PC-9 (cell line): ENCODE measurements around the gene TMEM208. TPM values are rescaled to one million over a fixed set of nuclear protein-coding genes. Genes with fewer than 3 reads are reported as not detected.

ENCODE experiments used
- BruUV-seq: library from RNA; stranded (reverse); fragments of 400-500 nt; replicated peaks from 2 replicates; lab custom pipeline; 2021; lab: Mats Ljungman, UMichigan
- CTCF ChIA-PET: fragments of 300-600 bp; sonication (Branson Sonifier 250); formaldehyde crosslinking; loops from one replicate; lab custom pipeline; 2022; ENCODE audit warnings: antibody characterized with exemption; lab: Charles Lee
- POLR2A ChIA-PET: fragments of 300-600 bp; sonication (Branson Sonifier 250); formaldehyde crosslinking; loops from one replicate; lab custom pipeline; 2022; ENCODE audit warnings: antibody characterized with exemption; ENCODE audit not compliant: unreplicated experiment; lab: Charles Lee
- DNase-seq, 2 experiments: peaks; one replicate each; pipeline versions ENCODE4 v3.0.0 to v3.0.0-alpha.2; 2015 to 2022; ENCODE audit warnings: mixed read lengths in 1 of 2
- H2AFZ ChIP-seq: fragments of 200-600 bp; sonication (generic); 2 replicates; pipeline ENCODE4 v1.8.1; 2017; ENCODE audit warnings: antibody characterized with exemption
- H3F3A ChIP-seq: fragments of 200-600 bp; sonication (generic); 2 replicates; pipeline ENCODE4 v1.8.1; 2017; ENCODE audit warnings: antibody characterized with exemption, mild to moderate bottlenecking, low read depth; ENCODE audit not compliant: insufficient read depth
- H3K27ac ChIP-seq: fragments of 200-600 bp; sonication (generic); 2 replicates; pipeline ENCODE4 v1.6.1; 2016; ENCODE audit warnings: mixed run types
- H3K27me3 ChIP-seq: fragments of 200-600 bp; sonication (generic); 2 replicates; pipeline ENCODE4 v1.6.1; 2016; ENCODE audit warnings: low read depth, mixed run types; ENCODE audit not compliant: insufficient read depth
- H3K36me3 ChIP-seq: fragments of 200-600 bp; sonication (generic); 2 replicates; pipeline ENCODE4 v1.6.1; 2016; ENCODE audit warnings: low read depth, mixed run types
- H3K4me1 ChIP-seq: fragments of 200-600 bp; sonication (generic); replicated peaks from 2 replicates; pipeline ENCODE4 v1.6.1; 2016; ENCODE audit warnings: mixed run types; ENCODE audit not compliant: insufficient read depth
- H3K4me2 ChIP-seq: fragments of 200-600 bp; sonication (generic); 2 replicates; pipeline ENCODE4 v1.6.1; 2017; ENCODE audit warnings: mixed run types
- H3K4me3 ChIP-seq: fragments of 200-600 bp; sonication (generic); 2 replicates; pipeline ENCODE4 v1.6.1; 2016; ENCODE audit warnings: mixed run types
- H3K79me2 ChIP-seq: fragments of 200-600 bp; sonication (generic); 2 replicates; pipeline ENCODE4 v1.6.1; 2017; ENCODE audit warnings: low read depth, mixed run types
- H3K9me2 ChIP-seq: fragments of 200-600 bp; sonication (generic); 2 replicates; pipeline ENCODE4 v1.8.1; 2017; ENCODE audit warnings: mild to moderate bottlenecking; ENCODE audit not compliant: insufficient read depth
- H3K9me3 ChIP-seq: fragments of 200-600 bp; sonication (generic); 2 replicates; pipeline ENCODE4 v1.8.1; 2016; ENCODE audit warnings: low read depth; ENCODE audit not compliant: insufficient read depth
- H4K20me1 ChIP-seq: fragments of 200-600 bp; sonication (generic); 2 replicates; pipeline ENCODE4 v1.8.1; 2017; ENCODE audit not compliant: insufficient read depth
- CTCF ChIP-seq: fragments of 200-600 bp; sonication (generic); conservative IDR thresholded peaks from 2 replicates; pipeline ENCODE4 v1.6.1; 2017; ENCODE audit warnings: mixed run types, antibody characterized with exemption, mild to moderate bottlenecking, moderate library complexity
- EZH2 ChIP-seq: fragments of 200-600 bp; sonication (generic); IDR thresholded peaks from 2 replicates; pipeline ENCODE4 v1.8.0; 2017; ENCODE audit warnings: antibody characterized with exemption, low read depth
- intact Hi-C: fragments of 100-400 bp; cut with micrococcal nuclease; formaldehyde crosslinking; loops from one replicate; pipeline ENCODE4 v1.10.0; 2022; ENCODE audit not compliant: unreplicated experiment
- total RNA-seq: library from RNA; stranded (reverse); gene quantifications from 2 replicates; pipeline ENCODE4 v1.2.3, GENCODE V29; 2021

Gene TMEM208
- total RNA-seq, 1 experiment from 2014 or later: 39.5 TPM

- H2AFZ ChIP-seq: no peak overlapping the region
- peak; percentile 71 to 94 for DNase-seq
- TF ChIP-seq CTCF: no peak
- TF ChIP-seq EZH2: no peak
- intact Hi-C loops: loop anchor here (5.0 to 10.0 kb wide), 2 partner anchors 72 to 990 kb away; partner anchors contain the start of genes ESRP2 and NOL3
- H3K4me3 ChIP-seq: peak overlapping the region; percentile 90; the same call in 1 of the 2 replicates
- POLR2A ChIA-PET: interaction anchor here (0.5 to 1.0 kb wide), 8 partner anchors 18 to 862 kb away, joined by 3 to 16 read pairs (median 6); partner anchors contain the start of gene TMEM208
- CTCF ChIA-PET: interaction anchor here (0.6 to 1.0 kb wide), 4 partner anchors 18 to 227 kb away, joined by 3 to 7 read pairs (median 4); partner anchors contain the start of genes ELMO3 and TMEM208
- H3K27me3 ChIP-seq: no peaks in the 10 kb centered on the region; the same call in 1 of the 2 replicates
- no peaks in the 10 kb centered on the region for H3K9me3 ChIP-seq
- no TSS peak for BruUV-seq
- H3K27ac ChIP-seq: peak overlapping the region; percentile 76
- peak overlapping the region; percentile 87 for H3K4me2 ChIP-seq
- no peaks in the 10 kb centered on the region for H3K9me2 ChIP-seq
- H3K79me2 ChIP-seq: peaks cover 46% of the 10 kb centered on the region
- no peaks in the 10 kb centered on the region for H4K20me1 ChIP-seq
- peaks cover 70% of the 10 kb centered on the region for H3K4me1 ChIP-seq
- peaks cover 76% of the 10 kb centered on the region for H3F3A ChIP-seq
- H3K36me3 ChIP-seq: no peaks in the 10 kb centered on the region; the same call in 1 of the 2 replicates
These were observed 17.7 kb downstream of the TMEM208 start for GRCh38 chr16:67244387-67245185.

- Histone ChIP-seq H3K4me2 (peak overlapping the region; percentile 87), H3K9me2 (no peaks in the 10 kb centered on the region), H2AFZ (no peak overlapping the region), H3K9me3 (no peaks in the 10 kb centered on the region), H3F3A (peaks cover 70% of the 10 kb centered on the region), H3K79me2 (peaks cover 40% of the 10 kb centered on the region), H3K4me3 (peak overlapping the region; percentile 90; the same call in 1 of the 2 replicates), H4K20me1 (no peaks in the 10 kb centered on the region), H3K36me3 (no peaks in the 10 kb centered on the region), H3K4me1 (peaks cover 64% of the 10 kb centered on the region), H3K27ac (peak overlapping the region; percentile 76), H3K27me3 (no peaks in the 10 kb centered on the region; the same call in 1 of the 2 replicates)
- ChIA-PET POLR2A (no interaction called here), CTCF (no interaction called here)
- TSS peak; percentile 31 for BruUV-seq
- intact Hi-C loops: loop anchor here (5.0 to 10.0 kb wide), 2 partner anchors 73 to 990 kb away; partner anchors contain the start of genes ESRP2 and NOL3
- TF ChIP-seq EZH2: no peak
- TF ChIP-seq CTCF: no peak
- no peak for DNase-seq
These were observed 18.3 kb downstream of the TMEM208 start for GRCh38 chr16:67245186-67245585.

- no TSS peak for BruUV-seq
- intact Hi-C loops: loop anchor here (1.0 to 10.0 kb wide), 6 partner anchors 19 to 989 kb away; partner anchors contain the start of genes ELMO3, ESRP2, NOL3 and TMEM208
- H3K27ac ChIP-seq: peak overlapping the region; percentile 76
- peak overlapping the region; percentile 87 for H3K4me2 ChIP-seq
- no peaks in the 10 kb centered on the region for H4K20me1 ChIP-seq
- no peak for TF ChIP-seq CTCF
- no peak for TF ChIP-seq EZH2
- POLR2A ChIA-PET: interaction anchor here (1.0 to 1.1 kb wide), 2 partner anchors 31 to 33 kb away, joined by 7 to 14 read pairs; no protein-coding TSS in a partner anchor
- no peaks in the 10 kb centered on the region for H3K9me3 ChIP-seq
- H3F3A ChIP-seq: peaks cover 65% of the 10 kb centered on the region
- CTCF ChIA-PET: interaction anchor here (0.6 to 1.5 kb wide), 3 partner anchors 33 to 47 kb away, joined by 4 read pairs; no protein-coding TSS in a partner anchor
- peak overlapping the region; percentile 90 for H3K4me3 ChIP-seq
- no peak for DNase-seq
- H3K79me2 ChIP-seq: peaks cover 35% of the 10 kb centered on the region
- H3K36me3 ChIP-seq: no peaks in the 10 kb centered on the region
- H3K27me3 ChIP-seq: no peaks in the 10 kb centered on the region; the same call in 1 of the 2 replicates
- peak overlapping the region; percentile 90; the same call in 1 of the 2 replicates for H2AFZ ChIP-seq
- H3K9me2 ChIP-seq: no peaks in the 10 kb centered on the region
- peaks cover 59% of the 10 kb centered on the region for H3K4me1 ChIP-seq
These were observed 18.7 kb downstream of the TMEM208 start for GRCh38 chr16:67245674-67246080.
